Left lung (tissue), 10 donors: Measurements from ENCODE around the gene TALDO1. TPM values are rescaled to one million over a fixed set of nuclear protein-coding genes. Genes with fewer than 3 reads are reported as not detected.
A peak's percentile ranks its signal among the peaks of the same experiment; 100 is the strongest.

Source experiments
- ATAC-seq: fragments of 200-7000 bp; cut with Tn5 transposase; one replicate; pipeline ENCODE4 v1.9.1; 2020; ENCODE audit warnings: moderate library complexity
- DNase-seq, 4 donors: peaks; one replicate each; pipeline ENCODE4 v3.0.0-alpha.2; 2013 to 2020
- H3K27ac ChIP-seq, 2 donors: fragments of 200-600 bp; sonication (generic) in 1 of 2; one replicate each; pipeline versions ENCODE4 v1.5.0 to v1.8.0; 2020 to 2021
- H3K27me3 ChIP-seq, 2 donors: fragments of 200-600 bp; sonication (generic) in 1 of 2; one replicate each; pipeline versions ENCODE4 v1.5.0 to v1.8.0; 2020 to 2021
- H3K36me3 ChIP-seq, 2 donors: fragments of 200-600 bp; sonication (generic) in 1 of 2; one replicate each; pipeline versions ENCODE4 v1.5.0 to v1.8.0; 2020 to 2021
- H3K4me1 ChIP-seq, 2 donors: fragments of 200-600 bp; one replicate each; pipeline ENCODE4 v1.8.0; 2021
- H3K4me3 ChIP-seq, 2 donors: fragments of 200-600 bp; sonication (generic) in 1 of 2; one replicate each; pipeline versions ENCODE4 v1.5.0 to v1.8.0; 2020 to 2021; ENCODE audit warnings: mild to moderate bottlenecking in 1 of 2
- H3K9me3 ChIP-seq, 2 donors: fragments of 200-600 bp; sonication (generic) in 1 of 2; one replicate each; pipeline versions ENCODE4 v1.5.0 to v1.8.0; 2020 to 2021
- CTCF ChIP-seq, 2 donors: fragments of 200-600 bp; sonication (generic) in 1 of 2; IDR thresholded peaks; one replicate each; pipeline versions ENCODE4 v1.5.0 to v1.8.0; 2021; ENCODE audit warnings: antibody characterized with exemption in 2 of 2
- intact Hi-C, 2 donors: fragments of 100-400 bp; cut with DNase I; formaldehyde crosslinking; loops; one replicate each; pipeline versions ENCODE4 v1.11.2 to v1.14.2; 2022
- polyA plus RNA-seq, 6 donors: library from polyadenylated mRNA; unstranded; fragments of 120-200 nt; gene quantifications; one replicate each; pipeline ENCODE4 v1.2.1, GENCODE V29; 2013; ENCODE audit not compliant: insufficient read length in 6 of 6
- total RNA-seq, 2 donors: library from RNA; stranded (reverse); fragmentation: NEBNext Ultra II Directional; extraction: Animal tissue kit (Norgen Biotek cat#: 25700); gene quantifications; one replicate each; pipeline ENCODE4 v1.2.1, GENCODE V29; 2021
- donor health status: DM: no; HTN: yes; CAD: no.
- donor health status: DM: no; HTN: no; CAD: no.

Gene TALDO1
- total and polyA plus RNA-seq, 8 donors, result 100 to 322 (median 119) TPM

- Histone ChIP-seq H3K27ac (no peak overlapping the region), H3K4me3 (no peak overlapping the region), H3K9me3 (no peaks in the 10 kb centered on the region), H3K4me1 (peaks cover 7 to 27% of the 10 kb centered on the region in 2 donors), H3K36me3 (peaks cover 0 to 4% of the 10 kb centered on the region in 2 donors), H3K27me3 (peaks cover 0 to 1% of the 10 kb centered on the region in 2 donors)
- ATAC-seq (no peak), DNase-seq (no peak)
- TF ChIP-seq CTCF (IDR thresholded peaks at IDR 0.05), result no peak
- intact Hi-C loops, result no loop called here
Observed at GRCh38 chr11:782264-783174, 35.3 kb downstream of the TALDO1 start.

- peaks cover 0 to 12% of the 10 kb centered on the region in 2 donors for H3K27me3 ChIP-seq
- peaks cover 0 to 4% of the 10 kb centered on the region in 2 donors for H3K36me3 ChIP-seq
- intact Hi-C loops, result no loop called here
- DNase-seq, result peak in 3 of 4 donors; percentile 79 to 91 (median 80)
- peak; percentile 29 to 53 for TF ChIP-seq CTCF (IDR thresholded peaks at IDR 0.05)
- peaks cover 1 to 20% of the 10 kb centered on the region in 2 donors for H3K4me1 ChIP-seq
- no peak overlapping the region for H3K4me3 ChIP-seq
- peak; percentile 94 for ATAC-seq
- no peak overlapping the region for H3K27ac ChIP-seq
- H3K9me3 ChIP-seq, result no peaks in the 10 kb centered on the region
Observed at GRCh38 chr11:783581-784015, 36.3 kb downstream of the TALDO1 start.

- H3K27ac ChIP-seq, result no peak overlapping the region
- H3K9me3 ChIP-seq, result no peaks in the 10 kb centered on the region
- ATAC-seq, result no peak
- no peak overlapping the region for H3K4me3 ChIP-seq
- peaks cover 0 to 4% of the 10 kb centered on the region in 2 donors for H3K36me3 ChIP-seq
- H3K27me3 ChIP-seq, result peaks cover 0 to 31% of the 10 kb centered on the region in 2 donors
- TF ChIP-seq CTCF (IDR thresholded peaks at IDR 0.05), result no peak
- intact Hi-C loops, result no loop called here
- peaks cover 0 to 4% of the 10 kb centered on the region in 2 donors for H3K4me1 ChIP-seq
- DNase-seq, result no peak
Observed at GRCh38 chr11:786235-787083, 39.2 kb downstream of the TALDO1 start.

- no peaks in the 10 kb centered on the region for H3K9me3 ChIP-seq
- H3K4me3 ChIP-seq, result no peak overlapping the region
- H3K27me3 ChIP-seq, result peaks cover 0 to 31% of the 10 kb centered on the region in 2 donors
- no peak for ATAC-seq
- peaks cover 0 to 11% of the 10 kb centered on the region in 2 donors for H3K36me3 ChIP-seq
- DNase-seq, result no peak
- intact Hi-C loops, result no loop called here
- no peak for TF ChIP-seq CTCF (IDR thresholded peaks at IDR 0.05)
- no peak overlapping the region for H3K27ac ChIP-seq
- peaks cover 0 to 4% of the 10 kb centered on the region in 2 donors for H3K4me1 ChIP-seq
Observed at GRCh38 chr11:787084-787675, 39.9 kb downstream of the TALDO1 start.
